IMR-90 (cell line): ENCODE results near the gene DISP1. TPM values are rescaled to one million over a fixed set of nuclear protein-coding genes. Genes with fewer than 3 reads are reported as not detected.

ENCODE experiments used
- ATAC-seq: fragments of 200-7000 bp; cut with Tn5 transposase; 2 replicates; pipeline ENCODE4 v1.9.1; 2020; ENCODE audit warnings: low read depth, mild to moderate bottlenecking, moderate library complexity
- BruUV-seq: library from RNA; stranded (reverse); fragments of 400-500 nt; replicated peaks from 2 replicates; lab custom pipeline; 2021; lab: Mats Ljungman, UMichigan
- CTCF ChIA-PET: fragments of 300-600 bp; formaldehyde crosslinking; extraction: SDS; loops from one replicate; lab custom pipeline; 2021; ENCODE audit warnings: antibody characterized with exemption; lab: Yijun Ruan, JAX
- POLR2A ChIA-PET: fragments of 300-600 bp; sonication (Branson Sonifier 250); formaldehyde crosslinking; loops from one replicate; lab custom pipeline; 2022; ENCODE audit warnings: antibody characterized with exemption; ENCODE audit not compliant: unreplicated experiment; lab: Charles Lee
- DNase-seq: peaks from one replicate; pipeline ENCODE4 v3.0.0; 2013
- H2AFZ ChIP-seq: replicated peaks from 2 replicates; pipeline ENCODE3; 2013; ENCODE audit warnings: low read length, mild to moderate bottlenecking; ENCODE audit not compliant: poor library complexity
- H2AK5ac ChIP-seq: 2 replicates; pipeline ENCODE4 v1.6.1; 2013; ENCODE audit warnings: low read depth, low read length, inconsistent platforms
- H2AK9ac ChIP-seq: replicated peaks from 2 replicates; pipeline ENCODE3; 2013; ENCODE audit warnings: mild to moderate bottlenecking, low read depth, low read length, moderate library complexity; ENCODE audit not compliant: poor library complexity
- H2BK120ac ChIP-seq: 2 replicates; pipeline ENCODE4 v1.6.1; 2013; ENCODE audit warnings: low read depth, low read length, inconsistent platforms
- H2BK15ac ChIP-seq: 3 replicates; pipeline ENCODE4 v1.6.1; 2013; ENCODE audit warnings: low read depth, low read length, inconsistent platforms
- H2BK20ac ChIP-seq: 2 replicates; pipeline ENCODE4 v1.6.1; 2013; ENCODE audit warnings: low read depth, mild to moderate bottlenecking, inconsistent platforms, low read length, moderate library complexity
- H2BK5ac ChIP-seq: 2 replicates; pipeline ENCODE4 v1.6.1; 2013; ENCODE audit warnings: mild to moderate bottlenecking, low read depth, low read length, inconsistent platforms; ENCODE audit not compliant: poor library complexity, severe bottlenecking
- H3K14ac ChIP-seq: replicated peaks from 2 replicates; pipeline ENCODE4 v1.6.1; 2013; ENCODE audit warnings: low read depth, low read length, inconsistent platforms
- H3K18ac ChIP-seq: 2 replicates; pipeline ENCODE4 v1.6.1; 2013; ENCODE audit warnings: low read depth, low read length, control low read depth
- H3K23ac ChIP-seq: 2 replicates; pipeline ENCODE4 v1.6.1; 2013; ENCODE audit warnings: low read depth, low read length, inconsistent platforms
- H3K27ac ChIP-seq: 2 replicates; pipeline ENCODE4 v1.5.1; 2013; ENCODE audit warnings: mild to moderate bottlenecking, control low read depth, low read length; ENCODE audit not compliant: insufficient read depth
- H3K27me3 ChIP-seq: 2 replicates; pipeline ENCODE4 v1.6.1; 2013; ENCODE audit warnings: low read length; ENCODE audit not compliant: control insufficient read depth, insufficient read depth
- H3K36me3 ChIP-seq: 2 replicates; pipeline ENCODE4 v1.6.1; 2013; ENCODE audit warnings: low read length, mixed read lengths; ENCODE audit not compliant: control insufficient read depth, insufficient read depth
- H3K4ac ChIP-seq: 2 replicates; pipeline ENCODE4 v1.6.1; 2013; ENCODE audit warnings: low read depth, low read length, inconsistent platforms
- H3K4me1 ChIP-seq: 2 replicates; pipeline ENCODE4 v1.6.1; 2013; ENCODE audit warnings: low read length, mixed read lengths; ENCODE audit not compliant: control insufficient read depth, insufficient read depth
- H3K4me2 ChIP-seq: 2 replicates; pipeline ENCODE4 v1.6.1; 2013; ENCODE audit warnings: low read depth, mild to moderate bottlenecking, control low read depth, low read length, moderate library complexity
- H3K4me3 ChIP-seq: 2 replicates; pipeline ENCODE4 v1.5.1; 2013; ENCODE audit warnings: low read depth, mild to moderate bottlenecking, control low read depth, low read length, moderate library complexity; ENCODE audit not compliant: insufficient read depth
- H3K56ac ChIP-seq: 2 replicates; pipeline ENCODE4 v1.6.1; 2013; ENCODE audit warnings: low read length, inconsistent platforms; ENCODE audit not compliant: insufficient read depth; ENCODE audit errors: extremely low read depth
- H3K79me1 ChIP-seq, 2 experiments: 2 replicates each; pipeline ENCODE4 v1.6.1; 2013; ENCODE audit warnings: low read length in 2 of 2, inconsistent platforms in 1 of 2, low read depth in 1 of 2
- H3K9ac ChIP-seq: 2 replicates; pipeline ENCODE4 v1.6.1; 2013; ENCODE audit warnings: low read depth, low read length, control low read depth
- H3K9me1 ChIP-seq: 2 replicates; pipeline ENCODE4 v1.6.1; 2013; ENCODE audit warnings: low read length, inconsistent platforms; ENCODE audit not compliant: insufficient read depth
- H3K9me3 ChIP-seq: 2 replicates; pipeline ENCODE4 v1.6.1; 2013; ENCODE audit warnings: low read length; ENCODE audit not compliant: control insufficient read depth, insufficient read depth
- H4K20me1 ChIP-seq: 2 replicates; pipeline ENCODE4 v1.6.1; 2013; ENCODE audit warnings: low read length, inconsistent platforms; ENCODE audit not compliant: insufficient read depth
- H4K5ac ChIP-seq: 2 replicates; pipeline ENCODE4 v1.6.1; 2013; ENCODE audit warnings: mild to moderate bottlenecking, low read depth, low read length, control low read depth
- H4K8ac ChIP-seq, 2 experiments: 2 replicates each; pipeline ENCODE4 v1.6.1; 2013; ENCODE audit warnings: low read depth in 2 of 2, low read length in 2 of 2, control low read depth in 1 of 2, inconsistent platforms in 1 of 2
- H4K91ac ChIP-seq: 2 replicates; pipeline ENCODE4 v1.6.1; 2013; ENCODE audit warnings: low read depth, low read length, inconsistent platforms; ENCODE audit not compliant: insufficient read depth
- BHLHE40 ChIP-seq: fragments of 150-350 bp; IDR thresholded peaks from 2 replicates; pipeline ENCODE4 v1.6.1; 2016; ENCODE audit warnings: mild to moderate bottlenecking, low read depth, low read length
- CHD1 ChIP-seq: IDR thresholded peaks from 2 replicates; pipeline ENCODE4 v1.6.1; 2012; ENCODE audit warnings: low read depth, low read length, improper control_type of control experiment
- FOS ChIP-seq: fragments of 150-350 bp; IDR thresholded peaks from 2 replicates; pipeline ENCODE4 v1.6.1; 2016; ENCODE audit warnings: low read depth, low read length
- MAFK ChIP-seq: IDR thresholded peaks from 2 replicates; pipeline ENCODE4 v1.6.1; 2012; ENCODE audit warnings: low read depth, low read length, improper control_type of control experiment
- MXI1 ChIP-seq: IDR thresholded peaks from 2 replicates; pipeline ENCODE4 v1.6.1; 2012; ENCODE audit warnings: low read depth, mild to moderate bottlenecking, low read length, moderate library complexity, borderline replicate concordance
- POLR2A ChIP-seq: IDR thresholded peaks from 2 replicates; pipeline ENCODE4 v1.6.1; 2012; ENCODE audit warnings: mild to moderate bottlenecking, low read depth, low read length
- RCOR1 ChIP-seq: IDR thresholded peaks from 2 replicates; pipeline ENCODE4 v1.6.1; 2012; ENCODE audit warnings: mild to moderate bottlenecking, low read length, improper control_type of control experiment; ENCODE audit not compliant: insufficient replicate concordance
- RFX5 ChIP-seq: IDR thresholded peaks from 2 replicates; pipeline ENCODE4 v1.8.0; 2012; ENCODE audit warnings: low read depth, mild to moderate bottlenecking, low read length, moderate library complexity
- SMC3 ChIP-seq: fragments of 150-350 bp; IDR thresholded peaks from 2 replicates; pipeline ENCODE4 v1.6.1; 2016; ENCODE audit warnings: low read depth, mild to moderate bottlenecking, antibody characterized with exemption, low read length, moderate library complexity
- WGBS, 2 experiments: methylation state at CpG; one replicate each; pipeline versions ENCODE4 v1.1.5 to v1.1.7; 2013; ENCODE audit warnings: missing lambda C conversion rate in 2 of 2; ENCODE audit not compliant: insufficient read length in 1 of 2; ENCODE audit errors: extremely low coverage in 2 of 2; 5-methylcytosine and 5-hydroxymethylcytosine counted together
- dilution Hi-C: fragments of 300-500 bp; cut with HindIII; formaldehyde crosslinking; loops from one replicate; pipeline ENCODE4 v1.14.3; 2018; ENCODE audit warnings: low sequenced_read_pairs; ENCODE audit not compliant: unreplicated experiment
- in situ Hi-C: fragments of 300-500 bp; cut with MboI; formaldehyde crosslinking; loops from 3 replicates; pipeline ENCODE4 v1.14.3; 2019; ENCODE audit warnings: low sequenced_read_pairs, inconsistent platforms, mixed read lengths
- intact Hi-C: fragments of 100-400 bp; cut with micrococcal nuclease; formaldehyde crosslinking; loops from 2 replicates; pipeline ENCODE4 v1.10.0; 2022
- polyA plus RNA-seq, 3 experiments: library from polyadenylated mRNA; depleted of rRNA; stranded (reverse); fragments of >200 nt; gene quantifications; 2 replicates each; pipeline ENCODE4 v1.2.3, GENCODE V29; 2012; ENCODE audit warnings: low replicate concordance in 1 of 3
- total RNA-seq: library from RNA; depleted of rRNA; stranded (reverse); fragments of >200 nt; gene quantifications from 2 replicates; pipeline ENCODE4 v1.2.3, GENCODE V29; 2012

The DISP1 gene
- total and polyA plus RNA-seq, 2 of the 4 experiments (the other 2 are of a cell fraction): 3.3 to 5.2 TPM

- H2BK5ac ChIP-seq: no peak overlapping the region
- H4K5ac ChIP-seq: no peak overlapping the region
- no peak overlapping the region for H3K56ac ChIP-seq
- intact Hi-C loops (no loop called here), dilution Hi-C loops (loop anchor here (25.0 kb wide), 1 partner anchor 303 kb away; no protein-coding TSS in a partner anchor), in situ Hi-C loops (no loop called here)
- no peaks in the 10 kb centered on the region for H3K79me1 ChIP-seq
- H3K23ac ChIP-seq: no peak overlapping the region
- H3K14ac ChIP-seq: no peak overlapping the region
- POLR2A ChIA-PET: interaction anchor here (0.6 kb wide), 1 partner anchor 130 kb away, joined by 9 read pairs; no protein-coding TSS in a partner anchor
- no peak overlapping the region for H2BK120ac ChIP-seq
- no peak overlapping the region for H4K91ac ChIP-seq
- H3K4me2 ChIP-seq: no peak overlapping the region
- no peak overlapping the region for H3K4ac ChIP-seq
- H3K9ac ChIP-seq: no peak overlapping the region
- no peak overlapping the region for H2BK15ac ChIP-seq
- no peaks in the 10 kb centered on the region; the same call in 1 of the 2 replicates for H3K9me1 ChIP-seq
- peaks cover 20% of the 10 kb centered on the region for H3K27me3 ChIP-seq
- H3K36me3 ChIP-seq: no peaks in the 10 kb centered on the region
- CTCF ChIA-PET: no interaction called here
- H2BK20ac ChIP-seq: no peak overlapping the region
- no peaks in the 10 kb centered on the region for H3K4me1 ChIP-seq
- no peak overlapping the region for H3K4me3 ChIP-seq
- H3K18ac ChIP-seq: no peak overlapping the region
- H4K20me1 ChIP-seq: no peaks in the 10 kb centered on the region
- no peaks in the 10 kb centered on the region for H3K9me3 ChIP-seq
- no peak overlapping the region for H2AFZ ChIP-seq
- H4K8ac ChIP-seq: no peak overlapping the region
- no TSS peak for BruUV-seq
- no peak for ATAC-seq
- TF ChIP-seq CHD1: no peak
- no peak for TF ChIP-seq MXI1
- TF ChIP-seq FOS: no peak
- TF ChIP-seq RCOR1: no peak
- TF ChIP-seq POLR2A: no peak
- TF ChIP-seq SMC3: no peak
- TF ChIP-seq RFX5: no peak
- TF ChIP-seq MAFK: no peak
- no peak for TF ChIP-seq BHLHE40
- DNase-seq: no peak
- H2AK9ac ChIP-seq: no peak overlapping the region
- H3K27ac ChIP-seq: no peak overlapping the region
- no peak overlapping the region for H2AK5ac ChIP-seq
- no CpG with 5 or more reads among the region's 3 CpGs for WGBS, 2 experiments
Measured at GRCh38 chr1:222784371-222784770, 30.5 kb upstream of the DISP1 start.
